GM12801 (cell line): ENCODE data around the gene RBM4.
A peak's percentile ranks its signal among the peaks of the same experiment; 100 is the strongest.

ENCODE experiments used
- CTCF ChIP-seq: IDR thresholded peaks from one replicate; pipeline ENCODE4 v1.5.1; 2011; ENCODE audit warnings: control low read depth; ENCODE audit not compliant: insufficient read length; ENCODE audit errors: extremely low read depth

RBM4 gene

GRCh38 chr11:66689661-66690590 is 51.4 kb downstream of the RBM4 start:
- no peak for TF ChIP-seq CTCF

- no peak for TF ChIP-seq CTCF
Observed at GRCh38 chr11:66691311-66691980, 52.9 kb downstream of the RBM4 start.

DNA sequence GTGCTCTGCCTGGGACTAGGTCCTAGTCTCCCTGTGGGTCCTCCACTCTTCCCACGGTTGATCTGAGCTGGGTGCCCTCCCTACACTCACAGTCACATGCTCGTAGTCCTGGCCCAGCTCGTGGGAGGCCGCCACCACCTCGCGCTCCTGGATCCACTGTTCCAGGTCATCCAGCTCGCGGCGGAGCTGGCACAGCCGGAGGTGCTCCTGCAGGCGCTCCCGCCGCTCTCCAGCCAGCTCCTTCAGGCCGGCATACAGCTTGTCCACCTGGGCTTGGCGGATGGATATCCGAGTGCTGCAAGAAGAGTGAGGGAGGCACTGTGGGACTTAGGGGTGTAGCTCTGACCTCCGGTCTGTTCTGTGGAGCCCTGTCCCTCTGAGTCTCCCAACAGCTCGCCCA is 53.9 kb downstream of the RBM4 start:
- TF ChIP-seq CTCF: no peak

GRCh38 chr11:66692871-66693331 is 54.4 kb downstream of the RBM4 start:
- no peak for TF ChIP-seq CTCF

GRCh38 chr11:66693356-66694055 is 55.0 kb downstream of the RBM4 start:
- TF ChIP-seq CTCF: no peak

- no peak for TF ChIP-seq CTCF
Observed at GRCh38 chr11:66694056-66694410, 55.5 kb downstream of the RBM4 start.

GRCh38 chr11:66694732-66695207 is 56.3 kb downstream of the RBM4 start:
- TF ChIP-seq CTCF: peak; percentile 17
